Right renal cortex interstitium (tissue), 3 donors: ENCODE measurements around the gene FFAR3. TPM values are rescaled to one million over a fixed set of nuclear protein-coding genes. Genes with fewer than 3 reads are reported as not detected.
"Not testable (repeated sequence)": the region's sequence is repeated elsewhere in the genome, so short reads cannot be mapped to it uniquely, and the experiment has no call there.

Experiments used
- DNase-seq, 3 donors: peaks; one replicate each; pipeline ENCODE4 v3.0.0-alpha.2; 2013; ENCODE audit warnings: low read depth in 3 of 3, low spot score in 2 of 3
- polyA plus RNA-seq, 3 donors: library from polyadenylated mRNA; unstranded; fragments of 120-200 nt; gene quantifications; one replicate each; pipeline ENCODE4 v1.2.1, GENCODE V29; 2013; ENCODE audit not compliant: insufficient read length in 3 of 3

Gene FFAR3
- polyA plus RNA-seq, 3 donors: 0.14 to 0.31 TPM; not detected in 1

DNA sequence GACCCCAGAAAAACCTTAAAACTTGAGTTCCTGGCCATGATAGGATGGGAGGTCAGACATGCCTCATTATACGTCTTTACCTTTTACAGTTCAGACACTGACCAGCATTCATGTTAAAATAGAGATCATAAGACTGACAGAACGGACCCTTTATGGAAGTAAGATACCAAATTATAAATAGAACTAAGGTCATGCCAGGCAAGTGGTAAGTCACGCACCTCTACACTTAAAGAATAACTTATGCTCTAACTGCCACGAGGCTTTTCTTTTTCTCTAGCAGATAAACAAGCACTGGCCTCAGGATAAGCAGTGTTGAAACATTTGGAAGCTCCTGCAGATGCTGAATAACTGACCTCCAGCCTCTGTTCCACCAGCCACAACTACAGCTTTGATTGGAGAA, 41.0 kb downstream of the FFAR3 start:
- DNase-seq: no peak

- no peak for DNase-seq
Measured at GRCh38 chr19:35399948-35400772, 41.9 kb downstream of the FFAR3 start.

GRCh38 chr19:35400773-35401100, 42.5 kb downstream of the FFAR3 start:
- no peak for DNase-seq

- DNase-seq: not testable (repeated sequence)
Measured at GRCh38 chr19:35401416-35401815, 43.2 kb downstream of the FFAR3 start.

GRCh38 chr19:35403116-35403760, 45.0 kb downstream of the FFAR3 start:
- no peak for DNase-seq

DNA sequence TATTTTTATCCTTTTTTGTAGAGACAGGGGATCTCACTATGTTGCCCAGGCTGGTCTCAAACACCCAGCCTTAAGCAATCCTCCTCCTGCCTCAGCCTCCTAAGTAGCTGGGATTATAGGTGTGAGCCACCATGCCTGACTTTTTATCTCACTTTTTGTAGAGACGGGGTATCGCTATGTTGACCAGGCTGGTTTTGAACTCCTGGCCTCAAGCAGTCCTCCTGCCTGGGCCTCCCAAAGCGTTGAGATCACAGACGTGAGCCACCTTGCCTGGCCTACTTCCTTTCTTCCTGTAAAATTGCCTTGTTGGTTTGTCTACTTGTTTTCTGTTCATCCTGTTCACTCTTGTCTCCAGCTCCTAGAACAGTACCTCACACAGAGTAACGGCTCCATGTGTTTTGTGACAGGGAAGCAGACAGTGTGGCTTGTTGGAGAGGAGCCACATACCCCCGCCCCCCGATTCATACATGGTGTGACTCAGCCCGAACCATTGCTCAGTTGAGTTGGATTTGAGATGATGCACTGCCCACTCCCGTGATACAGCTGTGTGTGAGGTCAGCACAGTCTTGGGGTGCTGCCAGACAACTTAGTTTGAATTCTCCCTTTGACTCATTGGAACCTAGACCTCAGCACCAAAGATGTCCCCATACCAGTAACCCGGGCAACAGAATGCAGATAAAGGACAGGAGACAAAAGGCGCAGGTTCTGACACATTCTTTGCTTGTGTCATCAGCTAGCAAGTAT, 46.8 kb downstream of the FFAR3 start:
- no peak for DNase-seq

DNA sequence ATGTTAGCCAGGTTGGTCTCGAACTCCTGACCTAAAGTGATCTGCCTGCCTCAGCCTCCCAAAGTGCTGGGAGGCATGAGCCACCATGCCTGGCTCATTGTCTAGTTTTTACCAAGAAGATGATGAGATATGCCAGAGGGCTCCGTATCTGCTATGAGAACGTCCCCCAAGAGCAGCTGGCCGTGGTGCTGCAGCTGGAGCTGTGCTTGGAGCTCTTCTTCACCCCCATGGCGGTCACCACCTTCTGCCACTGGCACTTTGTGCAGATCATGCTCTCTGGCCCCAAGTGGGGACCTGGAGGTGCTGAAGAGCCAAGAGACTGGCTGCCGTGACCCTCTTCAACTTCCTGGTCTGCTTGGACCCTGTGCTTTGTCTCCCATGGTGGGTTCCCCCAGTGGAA, 49.4 kb downstream of the FFAR3 start:
- no peak for DNase-seq

DNA sequence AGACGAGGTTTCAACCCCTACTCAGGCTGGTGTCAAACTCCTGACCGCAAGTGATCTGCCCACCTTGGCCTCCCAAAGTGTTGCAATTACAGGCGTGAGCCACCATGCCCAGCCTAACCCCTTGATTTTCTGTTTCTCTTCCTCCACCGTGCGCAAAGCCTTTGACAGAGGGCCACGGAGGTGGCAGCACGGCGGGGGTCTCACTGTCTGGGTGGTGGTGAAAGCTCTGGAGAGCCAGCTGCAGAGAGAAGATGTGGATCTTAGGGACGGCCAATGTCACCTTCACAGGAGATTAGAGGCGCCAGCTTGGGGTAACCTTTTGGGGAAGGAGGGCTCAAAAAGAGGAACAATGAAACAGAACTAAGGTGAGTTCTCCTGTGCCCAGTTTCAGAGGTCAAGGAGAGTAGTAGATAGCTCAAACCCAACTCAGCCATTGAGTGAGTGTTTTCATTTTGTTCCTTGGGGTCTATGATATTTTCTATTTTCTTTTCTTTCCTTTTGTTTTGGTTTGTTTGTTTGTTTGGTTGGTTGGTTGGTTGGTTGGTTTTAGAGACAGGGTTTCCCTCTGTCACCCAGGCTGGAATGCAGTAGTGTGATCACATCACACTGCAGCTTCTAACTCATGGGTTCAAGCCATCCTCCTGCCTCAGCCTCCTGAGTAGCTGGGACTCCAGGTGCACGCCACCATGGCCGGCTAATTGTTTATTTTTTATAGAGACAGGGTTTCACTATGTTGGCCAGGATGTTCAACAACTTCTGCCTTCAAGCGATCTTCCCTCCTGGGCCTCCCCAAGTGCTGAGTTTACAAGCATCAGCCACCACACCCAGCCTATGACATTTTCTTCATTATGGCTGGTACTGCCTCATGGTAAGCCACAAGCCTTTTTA, 50.3 kb downstream of the FFAR3 start:
- no peak for DNase-seq

GRCh38 chr19:35409191-35409590, 50.9 kb downstream of the FFAR3 start:
- DNase-seq: no peak

Other genes with a start within 250 kb of the FFAR3 start
- gene FXYD3, start 242.6 kb upstream of the FFAR3 start, polyA plus RNA-seq: 10 to 100 TPM in 2 of 3 donors, 1 to 10 TPM in 1; 7.0 to 26.7 (median 15.4) TPM
- 1 to 10 TPM; 2.2 to 3.0 (median 2.3) TPM for gene LGI4, start 223.4 kb upstream of the FFAR3 start, polyA plus RNA-seq
- 10 to 100 TPM; 16.1 to 22.5 (median 20.2) TPM for gene FXYD1, start 219.6 kb upstream of the FFAR3 start, polyA plus RNA-seq
- gene FXYD7, start 215.2 kb upstream of the FFAR3 start, polyA plus RNA-seq: 1 to 10 TPM in 1 of 3 donors, under 1 TPM in 2; 0.50 to 1.0 (median 0.57) TPM
- 10 to 100 TPM; 19.1 to 36.7 (median 25.5) TPM for gene FXYD5, start 203.7 kb upstream of the FFAR3 start, polyA plus RNA-seq
- not detected for gene FAM187B, start 129.7 kb upstream of the FFAR3 start, polyA plus RNA-seq
- 10 to 100 TPM; 38.5 to 52.0 (median 51.5) TPM for gene LSR, start 109.5 kb upstream of the FFAR3 start, polyA plus RNA-seq
- 100 to 1,000 TPM; 160 to 166 (median 164) TPM for gene USF2, start 89.5 kb upstream of the FFAR3 start, polyA plus RNA-seq
- under 1 TPM in 2 of 3 donors, not detected in 1; 0.06 to 0.31 TPM for gene HAMP, start 75.9 kb upstream of the FFAR3 start, polyA plus RNA-seq
- 1 to 10 TPM; 1.9 to 2.7 (median 2.3) TPM for gene MAG, start 66.3 kb upstream of the FFAR3 start, polyA plus RNA-seq
- gene CD22, start 29.3 kb upstream of the FFAR3 start, polyA plus RNA-seq: 1 to 10 TPM; 5.1 to 10.0 (median 8.7) TPM
- gene FFAR1, start 10.6 kb upstream of the FFAR3 start, polyA plus RNA-seq: under 1 TPM; 0.22 to 0.30 (median 0.28) TPM
- not detected for gene GPR42, start 12.6 kb downstream of the FFAR3 start, polyA plus RNA-seq
- under 1 TPM; 0.28 to 0.86 (median 0.31) TPM for gene FFAR2, start 89.8 kb downstream of the FFAR3 start, polyA plus RNA-seq
- under 1 TPM in 2 of 3 donors, not detected in 1; 0.47 to 0.86 TPM for gene KRTDAP, start 132.0 kb downstream of the FFAR3 start, polyA plus RNA-seq
- gene DMKN, start 155.2 kb downstream of the FFAR3 start, polyA plus RNA-seq: 10 to 100 TPM; 68.1 to 72.6 (median 69.0) TPM
- not detected for gene SBSN, start 169.9 kb downstream of the FFAR3 start, polyA plus RNA-seq
- gene GAPDHS, start 175.0 kb downstream of the FFAR3 start, polyA plus RNA-seq: not detected
- 10 to 100 TPM; 84.1 to 99.1 (median 92.9) TPM for gene TMEM147, start 187.2 kb downstream of the FFAR3 start, polyA plus RNA-seq
- under 1 TPM in 1 of 3 donors, not detected in 2; 0.06 TPM for gene ATP4A, start 205.2 kb downstream of the FFAR3 start, polyA plus RNA-seq
- gene PMIS2, start 227.7 kb downstream of the FFAR3 start, polyA plus RNA-seq: not detected